ENCODE results near the gene FCER2.

GRCh38 chr19:7704280-7705060 lies 2.5 kb upstream of the FCER2 start:
- TF ChIP-seq CTCF (conservative IDR thresholded peaks at IDR 0.05; ENCODE audit: low read depth, low read length): no peak
- TF ChIP-seq EZH2 (IDR thresholded peaks at IDR 0.05; ENCODE audit: borderline replicate concordance, low read depth, low read length, poor library complexity, severe bottlenecking): no peak
